Prostate gland (tissue), 2 donors: ENCODE results near the gene GAL3ST1.

Experiments
- POLR2A ChIP-seq: fragments of 450-650 bp; IDR thresholded peaks from one replicate; pipeline ENCODE4 v1.6.1; 2016; ENCODE audit warnings: antibody characterized with exemption, mild to moderate bottlenecking
- POLR2AphosphoS5 ChIP-seq: sonication (generic); formaldehyde crosslinking; IDR thresholded peaks from one replicate; pipeline ENCODE4 v1.6.1; 2017; ENCODE audit warnings: antibody characterized with exemption
- TF ChIP-seq, protein P1 (sequence below), 4 experiments: fragments of 200-600 bp in 2 of 4; fragments of 450-650 bp in 2 of 4; sonication (generic) in 2 of 4; IDR thresholded peaks; 1 replicate in 3 of 4; 2 replicates in 1 of 4; pipeline ENCODE4 v1.5.1; 2016 to 2019; ENCODE audit warnings: antibody characterized with exemption in 4 of 4, mild to moderate bottlenecking in 2 of 4, moderate library complexity in 2 of 4

GRCh38 chr22:30582788-30583545 is 8.5 kb upstream of the GAL3ST1 start:
- TF ChIP-seq, protein P1, sequence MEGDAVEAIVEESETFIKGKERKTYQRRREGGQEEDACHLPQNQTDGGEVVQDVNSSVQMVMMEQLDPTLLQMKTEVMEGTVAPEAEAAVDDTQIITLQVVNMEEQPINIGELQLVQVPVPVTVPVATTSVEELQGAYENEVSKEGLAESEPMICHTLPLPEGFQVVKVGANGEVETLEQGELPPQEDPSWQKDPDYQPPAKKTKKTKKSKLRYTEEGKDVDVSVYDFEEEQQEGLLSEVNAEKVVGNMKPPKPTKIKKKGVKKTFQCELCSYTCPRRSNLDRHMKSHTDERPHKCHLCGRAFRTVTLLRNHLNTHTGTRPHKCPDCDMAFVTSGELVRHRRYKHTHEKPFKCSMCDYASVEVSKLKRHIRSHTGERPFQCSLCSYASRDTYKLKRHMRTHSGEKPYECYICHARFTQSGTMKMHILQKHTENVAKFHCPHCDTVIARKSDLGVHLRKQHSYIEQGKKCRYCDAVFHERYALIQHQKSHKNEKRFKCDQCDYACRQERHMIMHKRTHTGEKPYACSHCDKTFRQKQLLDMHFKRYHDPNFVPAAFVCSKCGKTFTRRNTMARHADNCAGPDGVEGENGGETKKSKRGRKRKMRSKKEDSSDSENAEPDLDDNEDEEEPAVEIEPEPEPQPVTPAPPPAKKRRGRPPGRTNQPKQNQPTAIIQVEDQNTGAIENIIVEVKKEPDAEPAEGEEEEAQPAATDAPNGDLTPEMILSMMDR (IDR thresholded peaks at IDR 0.05): no peak
- TF ChIP-seq POLR2A: no peak
- TF ChIP-seq POLR2AphosphoS5: no peak
